Epithelial cell of esophagus (primary cell): ENCODE results near the gene MTSS2.

Experiments
- DNase-seq: peaks from one replicate; pipeline ENCODE4 v3.0.0; 2010; ENCODE audit warnings: low read depth
- H3K4me3 ChIP-seq: 2 replicates; pipeline ENCODE4 v1.5.1; 2011; ENCODE audit warnings: mild to moderate bottlenecking, low read length, control low read depth
- TF ChIP-seq, protein P1 (sequence below): IDR thresholded peaks from 2 replicates; pipeline ENCODE4 v1.5.1; 2011; ENCODE audit warnings: low read depth, mild to moderate bottlenecking, low read length, control low read depth, inconsistent platforms; ENCODE audit not compliant: insufficient read depth; ENCODE audit errors: missing control alignments

Gene MTSS2

DNA sequence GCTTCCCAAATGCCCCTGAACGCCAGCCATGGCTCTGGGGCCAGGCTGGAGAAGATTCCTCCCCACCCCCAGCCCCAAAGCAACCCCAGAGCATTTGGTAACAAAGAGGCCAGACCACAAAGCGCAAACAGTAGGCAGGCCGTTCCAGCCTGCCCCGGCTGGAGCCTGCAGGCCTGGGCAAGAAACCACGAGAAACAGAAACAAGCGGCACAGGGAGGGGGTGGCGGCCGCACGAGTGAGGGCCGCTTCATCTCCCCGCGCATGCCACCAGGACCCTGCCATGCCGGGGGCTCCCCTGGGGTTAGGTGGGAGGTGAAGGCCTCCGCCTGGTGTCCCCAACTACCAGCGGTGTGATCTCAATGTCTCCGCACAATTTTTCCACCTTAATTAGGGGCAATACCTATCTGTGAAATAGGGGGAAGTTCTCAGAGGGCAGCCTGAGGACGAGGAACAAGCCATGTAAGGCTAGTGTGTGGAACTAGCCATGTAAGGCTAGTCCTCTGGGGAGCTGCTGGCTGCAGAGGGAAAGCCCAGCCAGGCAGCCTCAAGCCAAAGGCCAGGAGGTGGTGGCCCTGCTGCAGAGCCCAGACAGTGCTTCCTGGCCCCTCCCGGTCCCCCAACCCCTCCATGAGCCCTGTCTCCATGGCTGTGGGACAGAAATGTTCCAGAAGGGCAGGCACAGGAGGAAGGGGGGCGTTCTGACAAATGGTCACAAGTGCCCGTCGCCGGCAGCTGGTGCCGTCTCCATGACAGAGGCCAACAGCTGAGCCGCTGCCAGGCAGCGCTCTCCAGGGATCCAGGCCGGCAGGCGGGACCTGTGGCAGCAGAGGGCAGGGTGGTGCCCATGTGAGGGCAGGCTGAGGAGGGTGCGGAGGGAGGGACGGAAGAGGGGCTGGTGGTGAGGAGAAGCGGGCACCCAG, 14.5 kb upstream of the MTSS2 start:
- peak; percentile 87 for DNase-seq
- no peak overlapping the region for H3K4me3 ChIP-seq
- TF ChIP-seq, protein P1, sequence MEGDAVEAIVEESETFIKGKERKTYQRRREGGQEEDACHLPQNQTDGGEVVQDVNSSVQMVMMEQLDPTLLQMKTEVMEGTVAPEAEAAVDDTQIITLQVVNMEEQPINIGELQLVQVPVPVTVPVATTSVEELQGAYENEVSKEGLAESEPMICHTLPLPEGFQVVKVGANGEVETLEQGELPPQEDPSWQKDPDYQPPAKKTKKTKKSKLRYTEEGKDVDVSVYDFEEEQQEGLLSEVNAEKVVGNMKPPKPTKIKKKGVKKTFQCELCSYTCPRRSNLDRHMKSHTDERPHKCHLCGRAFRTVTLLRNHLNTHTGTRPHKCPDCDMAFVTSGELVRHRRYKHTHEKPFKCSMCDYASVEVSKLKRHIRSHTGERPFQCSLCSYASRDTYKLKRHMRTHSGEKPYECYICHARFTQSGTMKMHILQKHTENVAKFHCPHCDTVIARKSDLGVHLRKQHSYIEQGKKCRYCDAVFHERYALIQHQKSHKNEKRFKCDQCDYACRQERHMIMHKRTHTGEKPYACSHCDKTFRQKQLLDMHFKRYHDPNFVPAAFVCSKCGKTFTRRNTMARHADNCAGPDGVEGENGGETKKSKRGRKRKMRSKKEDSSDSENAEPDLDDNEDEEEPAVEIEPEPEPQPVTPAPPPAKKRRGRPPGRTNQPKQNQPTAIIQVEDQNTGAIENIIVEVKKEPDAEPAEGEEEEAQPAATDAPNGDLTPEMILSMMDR: no peak

DNA sequence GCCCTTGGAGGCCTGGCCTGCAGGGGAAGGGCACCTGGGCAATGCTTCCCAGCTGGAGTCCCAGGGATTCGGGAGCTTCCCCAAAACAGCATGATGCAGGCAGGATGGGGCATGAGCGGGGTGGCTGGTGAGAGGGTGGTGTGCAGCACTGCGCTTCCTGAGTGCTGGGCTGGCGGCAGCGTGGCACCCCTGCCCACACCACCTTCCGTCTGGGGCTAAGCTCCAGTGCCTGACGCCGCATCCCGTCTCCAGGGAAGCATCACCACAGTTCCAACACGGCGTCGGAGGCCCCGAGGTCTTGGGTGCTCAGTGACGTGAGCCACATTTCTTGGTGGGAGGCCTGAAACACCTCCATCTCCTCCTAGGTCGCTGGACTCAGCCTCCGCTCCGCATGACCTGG, 13.8 kb upstream of the MTSS2 start:
- peak; percentile 46 for DNase-seq
- TF ChIP-seq, protein P1: no peak

DNA sequence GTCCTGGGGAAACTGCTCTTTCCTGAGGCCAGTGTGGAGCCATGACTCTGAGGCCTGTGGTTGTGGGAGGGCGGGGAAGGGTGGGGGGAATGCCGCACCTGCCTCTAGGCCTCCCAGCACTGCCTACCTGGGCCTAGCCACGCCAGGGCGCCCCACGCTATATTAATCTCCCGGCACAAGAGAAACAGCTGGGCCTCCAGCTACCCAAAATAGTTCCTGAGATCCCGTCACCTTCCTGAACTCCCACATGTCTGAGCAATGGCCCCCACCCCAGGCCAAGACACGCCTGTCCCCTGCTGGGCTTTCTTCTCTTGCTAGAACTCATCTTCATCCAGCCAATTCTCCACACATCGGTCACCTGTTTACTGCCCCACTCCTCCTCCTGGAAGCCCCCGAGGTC, 13.0 kb upstream of the MTSS2 start:
- TF ChIP-seq, protein P1: no peak
- H3K4me3 ChIP-seq: no peak overlapping the region
- DNase-seq: no peak

More for the DNA sequence above, 13.8 kb upstream of the MTSS2 start:
- no peak overlapping the region for H3K4me3 ChIP-seq

DNA sequence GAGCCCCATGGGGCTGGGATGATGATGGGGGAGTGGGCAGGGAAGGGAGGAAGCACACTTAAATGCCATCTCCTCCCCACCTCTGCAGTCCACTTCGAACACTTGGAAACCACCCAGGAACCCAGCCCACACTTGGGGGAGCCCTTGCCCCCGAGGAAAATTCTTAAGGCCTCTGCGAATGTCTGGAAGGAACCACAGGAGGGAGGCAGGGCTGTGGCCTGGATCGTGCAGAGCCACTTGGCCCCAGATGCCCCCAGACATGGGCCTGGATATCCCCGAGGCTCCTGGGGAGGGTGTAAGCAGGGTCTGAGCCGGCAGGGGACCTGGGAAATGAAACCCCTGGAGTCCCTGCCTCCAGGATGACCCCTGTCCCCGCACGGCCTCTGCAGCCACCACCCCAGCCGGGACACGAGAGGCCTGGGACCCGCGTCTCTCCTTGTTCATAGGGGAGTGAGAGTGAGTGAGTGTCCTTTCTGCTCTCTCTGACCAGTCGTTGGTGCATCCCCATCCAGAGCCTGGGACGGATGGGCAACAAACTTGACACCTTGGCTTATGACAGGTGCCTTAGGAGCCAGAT, 11.8 kb upstream of the MTSS2 start:
- no peak for DNase-seq
- no peak overlapping the region for H3K4me3 ChIP-seq
- TF ChIP-seq, protein P1: no peak

DNA sequence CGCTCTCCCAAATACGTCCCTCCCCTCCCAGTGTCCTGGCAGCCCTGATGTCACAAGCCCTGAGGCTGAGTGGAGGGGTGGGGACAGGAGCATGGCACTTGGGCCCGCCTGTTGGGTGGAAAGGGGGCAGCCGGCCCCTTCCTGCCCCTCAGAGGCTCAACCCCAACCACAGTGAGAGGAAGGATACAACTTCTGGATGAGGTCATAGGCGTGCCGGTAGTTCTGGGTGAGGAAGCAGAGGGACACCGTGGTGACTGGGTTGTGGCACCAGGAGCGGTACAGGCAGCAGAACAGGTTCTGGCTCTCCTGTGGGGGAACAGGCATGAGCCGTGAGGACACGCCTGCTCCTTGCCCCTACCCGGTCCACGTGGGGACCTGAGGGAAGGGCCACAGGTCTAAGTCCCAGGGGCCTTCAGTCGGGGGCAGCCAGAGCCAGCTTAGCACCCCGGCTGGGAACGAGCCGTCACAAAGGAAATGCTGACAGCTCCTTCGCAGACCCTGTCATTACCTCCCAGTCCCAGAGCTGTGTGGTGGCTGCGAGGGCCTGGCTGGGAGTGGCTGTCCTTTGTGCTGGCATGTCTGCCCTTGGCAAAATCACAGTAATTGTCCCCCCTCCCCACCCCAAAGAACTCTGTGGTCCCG, 11.2 kb upstream of the MTSS2 start:
- DNase-seq: peak; percentile 70
- H3K4me3 ChIP-seq: no peak overlapping the region
- TF ChIP-seq, protein P1: no peak

DNA sequence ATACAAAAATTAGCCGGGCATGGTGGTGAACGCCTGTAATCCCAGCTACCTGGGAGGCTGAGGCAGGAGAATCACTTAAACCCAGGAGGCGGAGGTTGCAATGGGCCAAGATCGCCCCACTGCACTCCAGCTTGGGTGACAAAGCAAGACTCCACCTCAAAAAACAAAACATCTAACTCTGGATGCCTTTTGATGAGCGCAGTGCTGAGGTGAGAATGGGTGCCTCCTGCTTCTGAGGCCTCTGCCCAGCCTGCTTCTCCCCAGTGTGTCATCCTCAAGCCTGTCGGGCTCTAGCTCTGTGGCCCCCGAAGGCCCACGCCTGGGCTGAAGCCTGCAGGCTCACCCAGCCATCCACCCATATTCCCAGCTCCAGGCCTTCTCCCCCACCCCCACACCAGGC, 10.5 kb upstream of the MTSS2 start:
- TF ChIP-seq, protein P1: no peak
- H3K4me3 ChIP-seq: no peak overlapping the region
- DNase-seq: no peak
